GM21423 (cell line): ENCODE results near the gene GALNTL6.
"Not testable (repeated sequence)": the region's sequence is repeated elsewhere in the genome, so short reads cannot be mapped to it uniquely, and the experiment has no call there.

ENCODE experiments used
- ATAC-seq: cut with Tn5 transposase; IDR thresholded peaks from one replicate; pipeline ENCODE4 v1.9.1; 2021; ENCODE audit warnings: mild to moderate bottlenecking, moderate library complexity; ENCODE audit not compliant: unreplicated experiment

GALNTL6 gene

GRCh38 chr4:173038192-173038896 is 1225.1 kb downstream of the GALNTL6 start:
- no peak for ATAC-seq

GRCh38 chr4:173039617-173040577 is 1226.7 kb downstream of the GALNTL6 start:
- no peak for ATAC-seq

GRCh38 chr4:173041482-173041881 is 1228.3 kb downstream of the GALNTL6 start:
- no peak for ATAC-seq

DNA sequence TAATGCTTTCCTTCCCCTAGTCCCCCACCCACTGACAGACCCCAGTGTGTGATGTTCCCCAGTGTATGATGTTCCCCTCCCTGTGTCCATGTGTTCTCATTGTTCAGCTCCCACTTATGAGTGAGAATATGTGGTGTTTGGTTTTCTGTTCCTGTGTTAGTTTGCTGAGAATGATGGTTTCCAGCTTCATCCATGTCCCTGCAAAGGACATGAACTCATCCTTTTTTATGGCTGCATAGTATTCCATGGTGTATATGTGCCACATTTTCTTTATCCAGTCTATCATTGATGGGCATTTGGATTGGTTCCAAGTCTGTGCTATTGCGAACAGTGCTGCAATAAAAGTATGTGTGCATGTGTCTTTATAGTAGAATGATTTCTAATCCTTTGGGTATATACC is 1228.9 kb downstream of the GALNTL6 start:
- ATAC-seq, result not testable (repeated sequence)

- ATAC-seq, result no peak
Measured at GRCh38 chr4:173044340-173044739, 1231.1 kb downstream of the GALNTL6 start.

DNA sequence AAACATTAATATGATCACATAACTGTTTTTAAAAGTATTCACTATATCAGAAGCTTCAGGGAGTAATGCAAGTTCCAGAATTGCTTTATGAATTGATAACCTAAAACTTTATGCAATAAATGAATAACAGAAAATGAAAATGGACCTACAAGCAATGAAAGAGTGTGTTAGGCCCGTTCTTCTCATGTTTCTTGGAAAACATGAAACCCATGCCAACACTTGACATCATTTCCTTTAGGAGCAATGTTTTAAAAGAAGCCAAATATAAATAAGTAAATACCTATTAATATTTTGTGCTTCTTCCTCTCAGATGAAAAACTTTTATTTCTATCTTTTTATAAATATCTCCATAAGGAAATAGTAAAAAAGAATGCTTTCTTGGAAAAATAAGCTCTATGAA is 1232.4 kb downstream of the GALNTL6 start:
- no peak for ATAC-seq

DNA sequence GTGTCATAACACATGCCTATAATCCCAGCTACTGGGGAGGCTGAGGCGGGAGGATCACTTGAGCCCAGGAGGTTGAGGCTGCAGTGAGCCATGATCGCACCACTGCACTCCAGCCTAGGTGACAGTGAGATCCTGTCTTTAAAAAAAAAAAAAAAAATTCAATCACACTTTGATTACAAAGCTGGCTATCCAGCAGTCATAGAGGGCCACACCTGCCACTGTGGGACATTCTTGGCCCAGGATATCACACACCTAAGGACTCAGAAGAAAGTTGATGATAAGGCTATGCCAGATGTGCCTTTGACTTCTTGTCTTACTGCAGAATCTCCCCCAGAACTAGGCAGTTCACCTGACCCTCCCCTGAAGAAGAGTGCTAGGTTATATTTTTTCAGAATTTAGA is 1232.9 kb downstream of the GALNTL6 start:
- no peak for ATAC-seq

DNA sequence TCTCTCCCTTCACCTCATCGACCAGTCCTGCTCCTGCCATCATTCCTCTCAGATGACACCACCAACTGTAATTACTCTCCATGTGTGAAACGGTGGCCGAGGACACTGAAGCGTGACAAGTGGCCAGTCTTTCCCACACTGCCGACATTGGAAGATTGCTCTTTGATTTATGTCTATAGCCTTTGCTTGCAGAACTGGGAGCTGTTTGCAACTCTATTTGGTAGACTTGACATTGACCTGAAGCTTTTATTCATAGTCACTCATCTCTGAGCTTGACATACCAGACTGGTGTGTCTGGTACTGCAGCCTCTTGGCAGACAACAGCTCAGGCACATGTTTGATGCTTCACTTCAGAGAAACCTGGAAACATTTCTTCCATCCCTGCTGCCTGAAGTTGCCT is 1233.6 kb downstream of the GALNTL6 start:
- no peak for ATAC-seq

- no peak for ATAC-seq
Measured at GRCh38 chr4:173051232-173051631, 1238.0 kb downstream of the GALNTL6 start.

DNA sequence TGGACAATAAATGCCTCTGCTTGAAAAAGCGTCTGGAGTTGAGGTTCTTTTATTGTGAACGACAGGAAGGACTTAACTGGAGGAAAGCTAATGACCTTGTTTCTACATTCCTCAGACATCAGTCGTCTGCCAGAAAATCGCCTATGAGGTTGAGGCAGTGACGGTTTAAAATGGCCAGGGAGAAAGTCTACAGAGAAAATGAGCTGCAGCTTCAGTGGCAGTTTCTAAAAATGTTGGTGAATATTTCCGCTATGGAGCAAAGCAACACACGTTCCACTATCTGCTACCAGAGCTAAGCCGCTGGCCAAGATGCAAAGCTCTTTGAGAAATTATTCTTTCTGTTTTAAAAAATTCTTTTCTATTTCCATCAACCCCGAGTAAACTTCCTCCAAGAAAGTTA is 1238.5 kb downstream of the GALNTL6 start:
- no peak for ATAC-seq

DNA sequence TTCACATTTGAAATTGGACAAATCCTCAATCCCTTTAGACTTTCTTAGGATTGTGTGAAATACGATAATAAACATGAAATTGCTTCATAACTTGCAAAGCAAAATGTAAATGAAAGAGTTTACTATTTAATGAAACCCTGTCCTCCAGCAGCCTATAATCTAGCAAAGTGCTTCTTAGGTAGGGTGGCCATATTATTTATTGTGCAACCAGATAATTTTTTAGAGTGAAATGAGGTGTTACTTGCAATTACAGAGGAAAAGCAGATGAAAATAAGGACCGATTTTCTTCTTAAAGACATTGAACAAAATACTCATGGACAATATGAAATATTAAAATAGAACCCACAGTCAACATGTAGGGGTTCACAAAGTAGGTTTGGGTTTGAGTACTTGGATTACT is 1239.2 kb downstream of the GALNTL6 start:
- ATAC-seq, result no peak

- ATAC-seq, result no peak
Measured at GRCh38 chr4:173056271-173056670, 1243.1 kb downstream of the GALNTL6 start.

DNA sequence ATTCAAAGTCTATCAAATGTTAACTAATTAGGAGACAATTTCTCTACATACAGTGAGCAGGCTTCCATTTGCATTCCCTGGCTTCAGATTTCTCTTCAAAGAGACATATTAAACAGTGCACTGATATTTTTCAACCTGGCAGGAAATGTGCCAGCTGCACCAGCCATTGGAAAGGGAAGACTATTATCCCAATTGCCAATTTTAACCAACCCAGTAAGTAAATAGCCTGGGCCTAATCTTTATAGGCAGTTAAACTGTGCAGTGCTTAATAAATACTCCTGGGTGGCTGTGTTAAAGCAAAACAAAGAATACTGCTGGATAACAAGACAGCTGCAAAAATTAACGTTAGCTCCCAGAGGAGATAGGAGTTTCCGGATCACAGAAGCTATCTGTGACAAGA is 1243.5 kb downstream of the GALNTL6 start:
- ATAC-seq, result no peak

GRCh38 chr4:173057442-173057841 is 1244.2 kb downstream of the GALNTL6 start:
- no peak for ATAC-seq

DNA sequence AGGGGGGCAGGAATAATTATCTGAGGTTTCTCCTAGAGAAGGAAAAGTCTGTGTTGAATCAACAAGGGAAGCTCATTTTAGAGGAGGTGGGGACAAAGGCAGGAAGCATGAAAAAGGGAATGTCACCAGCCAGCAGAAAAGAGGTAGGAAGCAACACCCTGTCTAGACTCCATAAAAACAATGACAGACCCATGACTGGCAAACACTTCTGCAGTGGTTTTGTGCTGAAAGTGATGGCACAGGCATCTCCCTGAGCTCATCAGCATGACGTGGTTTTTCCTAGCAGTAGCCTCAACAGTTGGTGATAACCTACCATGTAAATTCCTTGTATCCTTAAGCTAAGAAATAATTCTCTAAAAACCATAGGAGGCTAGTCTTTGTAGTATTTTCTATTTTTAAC is 1244.7 kb downstream of the GALNTL6 start:
- ATAC-seq, result no peak

DNA sequence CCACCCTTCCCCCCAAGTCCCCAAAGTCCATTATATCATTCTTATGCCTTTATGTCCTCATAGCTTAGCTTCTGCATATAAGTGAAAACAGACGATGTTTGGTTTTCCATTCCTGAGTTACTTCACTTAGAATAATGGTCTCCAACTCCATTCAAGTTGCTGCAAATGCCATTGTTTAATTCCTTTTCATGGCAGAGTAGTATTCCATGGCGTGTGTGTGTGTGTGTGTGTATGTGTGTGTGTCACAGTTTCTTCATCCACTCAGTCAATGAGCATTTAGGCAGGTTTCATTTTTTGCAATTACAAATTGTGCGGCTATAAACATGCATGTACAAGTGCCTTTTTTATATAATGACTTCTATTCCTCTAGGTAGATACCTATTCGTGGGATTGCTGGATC is 1248.0 kb downstream of the GALNTL6 start:
- no peak for ATAC-seq

DNA sequence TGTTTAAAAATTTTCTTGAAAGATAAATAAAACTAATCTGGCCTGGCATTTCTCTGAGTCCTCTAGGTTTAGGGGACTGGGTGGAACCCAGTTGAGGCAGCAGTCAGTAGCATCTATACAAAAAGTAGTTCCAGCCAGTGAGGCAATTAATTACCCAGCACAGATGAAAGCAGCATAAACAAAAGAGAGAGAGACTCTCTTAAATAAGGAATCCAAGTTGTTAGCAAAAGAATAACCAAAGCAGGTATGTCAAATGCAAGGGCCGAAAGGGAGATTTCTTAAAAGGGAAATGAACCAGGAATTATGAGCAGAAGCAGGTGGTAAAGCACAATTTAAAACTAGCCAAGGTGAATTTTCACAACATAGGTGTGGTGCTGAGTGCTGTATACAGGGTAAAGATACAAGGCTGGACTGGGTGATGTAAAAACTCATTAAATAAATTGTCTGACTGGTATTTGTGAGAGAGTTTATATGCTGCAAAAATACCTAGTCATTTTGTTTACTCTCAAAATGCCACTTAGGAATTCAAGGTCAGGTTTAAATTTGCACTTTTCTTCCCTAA is 1260.8 kb downstream of the GALNTL6 start:
- ATAC-seq, result no peak

GRCh38 chr4:173074501-173074946 is 1261.3 kb downstream of the GALNTL6 start:
- no peak for ATAC-seq

DNA sequence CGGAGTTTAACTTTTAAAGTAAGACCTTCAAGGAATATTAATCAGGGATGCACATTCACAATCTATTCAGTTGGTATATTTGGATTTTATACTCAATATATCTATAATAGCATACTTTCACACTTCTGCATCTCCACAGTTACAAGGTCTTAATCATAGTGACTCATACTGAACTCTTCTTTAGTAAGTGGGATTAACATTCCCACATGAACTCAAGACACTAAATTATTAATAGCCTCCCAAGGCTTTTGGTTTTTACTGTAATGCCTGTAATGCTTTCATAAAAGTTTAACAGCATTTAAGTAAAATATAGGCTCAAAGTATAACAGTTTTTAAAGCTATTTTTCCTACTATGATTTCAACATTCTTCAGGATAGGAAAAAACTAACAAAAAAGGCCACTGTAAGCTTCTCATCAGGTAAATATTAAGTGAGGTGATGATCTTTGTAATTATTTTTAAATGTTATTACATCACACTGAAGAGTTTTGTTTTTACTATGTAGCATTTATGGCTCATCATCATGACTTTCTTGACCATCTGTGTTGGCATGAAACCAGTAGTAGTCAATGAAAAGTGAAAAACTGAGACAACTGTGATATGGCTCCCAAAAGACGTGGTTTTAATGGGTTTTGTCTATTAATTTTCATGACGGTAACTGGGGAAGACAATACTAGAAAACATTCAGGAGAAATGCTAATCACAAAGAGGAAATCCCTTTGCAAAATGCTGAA is 1263.9 kb downstream of the GALNTL6 start:
- ATAC-seq, result no peak

GRCh38 chr4:173088144-173088543 is 1274.9 kb downstream of the GALNTL6 start:
- ATAC-seq, result no peak
